HG02623 (cell line): ENCODE measurements around the gene TCAF1.
A peak's percentile ranks its signal among the peaks of the same experiment; 100 is the strongest.
"Not testable (repeated sequence)": the region's sequence is repeated elsewhere in the genome, so short reads cannot be mapped to it uniquely, and the experiment has no call there.

ENCODE experiments used
- ATAC-seq: cut with Tn5 transposase; IDR thresholded peaks from one replicate; pipeline ENCODE4 v1.9.1; 2021; ENCODE audit warnings: moderate library complexity; ENCODE audit not compliant: unreplicated experiment

The TCAF1 gene

DNA sequence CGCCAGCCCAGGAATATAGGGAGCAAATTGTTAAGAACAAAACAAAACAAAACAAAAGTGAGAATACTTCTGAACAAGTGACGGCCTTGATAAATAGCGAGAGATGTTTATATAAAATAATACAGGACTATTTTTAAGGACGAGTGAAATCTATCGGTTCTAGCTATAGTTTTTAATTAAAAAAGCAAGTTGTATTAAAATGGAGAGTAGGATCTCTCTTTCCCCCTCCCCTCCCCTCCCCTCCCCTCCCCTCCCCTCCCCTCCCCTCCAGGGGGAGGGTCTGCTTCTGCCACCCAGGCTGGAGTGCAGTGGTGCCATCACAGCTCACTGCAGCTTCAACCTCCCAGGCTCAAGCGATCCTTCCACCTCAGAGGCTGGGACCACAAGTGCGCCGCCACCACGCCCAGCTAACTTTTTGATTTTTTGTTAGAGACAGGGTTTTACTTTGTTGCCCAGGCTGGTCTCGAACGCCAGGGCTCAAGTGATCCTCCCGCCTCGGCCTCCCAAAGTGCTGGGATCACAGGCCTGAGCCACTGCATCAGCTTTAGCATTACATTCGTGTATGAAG lies 440 bp upstream of the TCAF1 start:
- no peak for ATAC-seq

DNA sequence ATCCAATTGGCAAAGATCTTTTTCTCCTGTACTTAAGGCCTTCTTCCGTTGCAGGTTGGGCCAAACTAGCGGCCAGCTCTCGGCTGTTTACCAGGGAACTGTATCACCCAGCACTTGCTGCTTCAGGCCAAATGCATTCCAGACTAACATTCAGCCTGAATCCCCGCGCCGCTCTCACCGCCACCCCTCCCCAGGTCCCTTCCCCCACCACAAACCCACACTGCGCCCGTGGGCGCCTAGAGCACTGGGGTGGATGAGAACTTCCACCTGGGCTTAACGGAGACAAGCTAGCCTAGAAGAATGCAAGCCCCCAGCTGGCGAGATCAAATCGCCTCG lies 676 bp downstream of the TCAF1 start:
- ATAC-seq, result no peak

DNA sequence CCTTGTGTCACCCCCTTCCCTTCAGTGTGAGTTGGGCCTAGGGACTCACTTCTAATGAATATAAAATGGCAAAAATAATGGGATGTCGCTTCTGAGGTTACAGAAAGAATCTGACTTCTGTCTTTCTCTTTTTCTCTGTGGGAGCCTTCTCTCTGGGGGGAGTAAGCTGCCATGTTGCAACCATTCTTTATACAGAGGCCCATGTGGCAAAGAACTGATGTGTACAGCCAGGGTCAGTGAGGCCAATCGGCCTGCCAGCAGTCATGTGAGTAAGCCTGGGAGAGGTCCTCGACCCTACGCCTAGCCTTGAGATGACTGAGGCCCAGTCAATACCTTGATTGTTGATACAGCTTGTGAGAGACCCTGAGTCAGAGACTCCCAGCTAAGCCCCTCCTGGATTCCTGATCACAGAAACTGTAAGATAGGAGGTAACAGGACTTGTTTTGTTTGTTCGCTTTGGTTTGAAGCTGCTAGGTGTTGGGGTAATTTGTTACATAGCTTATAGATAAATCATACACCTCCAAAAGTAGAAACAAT lies 1.7 kb downstream of the TCAF1 start:
- no peak for ATAC-seq

DNA sequence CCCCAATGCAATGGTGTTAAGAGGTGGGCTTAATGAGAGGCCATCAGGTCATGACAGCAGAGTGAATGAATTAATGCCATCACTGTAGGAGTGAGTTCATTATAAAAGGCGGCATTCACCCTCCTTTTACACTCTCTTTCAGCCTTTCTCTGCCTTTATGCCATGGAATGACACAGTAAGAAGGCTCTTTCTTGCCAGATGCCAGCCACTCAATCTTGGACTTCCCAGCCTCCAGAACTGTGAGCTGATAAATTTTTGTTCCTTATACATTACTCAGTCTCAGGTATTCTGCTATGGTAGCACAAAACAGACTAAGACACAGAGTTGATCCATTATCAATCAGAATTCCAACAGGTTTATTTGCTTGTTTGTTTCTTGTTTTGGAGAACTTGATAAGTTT lies 3.2 kb downstream of the TCAF1 start:
- ATAC-seq, result no peak

DNA sequence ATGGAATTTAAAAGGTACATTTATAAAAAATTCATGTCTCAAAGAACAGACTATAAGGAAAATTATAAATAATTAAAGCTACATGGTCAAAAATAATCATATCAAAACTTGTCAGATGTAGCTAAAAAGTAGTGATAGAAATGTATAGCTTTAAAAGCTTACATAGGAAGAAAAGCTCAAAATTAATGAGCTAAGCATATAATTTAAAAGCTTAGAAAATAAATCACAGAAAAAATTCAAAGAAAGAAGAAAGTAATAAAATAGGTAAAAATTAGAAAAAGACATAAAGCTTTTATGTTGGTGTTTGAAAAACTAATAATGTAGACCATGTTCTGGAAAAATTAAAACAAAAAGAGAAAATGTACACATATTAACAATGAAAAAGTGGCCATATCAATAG lies 5.3 kb downstream of the TCAF1 start:
- no peak for ATAC-seq

DNA sequence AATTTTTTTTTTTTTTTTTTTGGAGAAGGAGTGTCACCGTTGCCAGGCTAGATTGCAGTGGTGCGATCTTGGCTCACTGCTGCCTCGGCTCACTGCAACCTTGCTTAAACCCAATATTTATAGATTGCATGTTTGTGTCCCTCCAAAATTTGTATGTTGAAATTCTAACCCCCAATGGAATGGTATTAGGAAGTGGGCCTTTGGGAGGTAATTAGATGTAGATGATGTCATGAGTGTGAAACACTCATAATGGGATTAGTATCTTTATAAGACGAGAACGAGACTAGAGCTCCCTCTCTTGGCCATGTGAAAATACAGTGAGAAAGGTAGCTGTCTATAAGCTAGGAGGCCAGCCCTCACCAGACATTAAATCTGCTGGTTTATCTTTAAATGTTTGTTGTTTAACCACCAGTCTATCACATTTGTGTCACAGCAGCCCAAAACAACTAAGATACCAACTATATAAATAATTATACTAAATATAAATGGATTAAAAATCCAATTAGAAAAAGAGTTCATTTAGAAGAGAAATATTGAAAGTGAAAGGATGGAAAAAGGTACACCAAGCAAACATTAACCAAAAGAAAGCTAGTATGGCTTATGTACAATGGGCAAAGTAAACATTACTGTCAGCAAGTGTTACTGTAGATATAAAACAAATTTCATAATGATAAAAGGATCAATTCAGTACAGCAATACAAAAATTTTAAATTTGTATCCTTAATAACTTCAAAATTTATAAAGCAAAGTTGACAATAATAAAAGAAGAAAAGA lies 9.3 kb downstream of the TCAF1 start:
- peak; percentile 100 for ATAC-seq

DNA sequence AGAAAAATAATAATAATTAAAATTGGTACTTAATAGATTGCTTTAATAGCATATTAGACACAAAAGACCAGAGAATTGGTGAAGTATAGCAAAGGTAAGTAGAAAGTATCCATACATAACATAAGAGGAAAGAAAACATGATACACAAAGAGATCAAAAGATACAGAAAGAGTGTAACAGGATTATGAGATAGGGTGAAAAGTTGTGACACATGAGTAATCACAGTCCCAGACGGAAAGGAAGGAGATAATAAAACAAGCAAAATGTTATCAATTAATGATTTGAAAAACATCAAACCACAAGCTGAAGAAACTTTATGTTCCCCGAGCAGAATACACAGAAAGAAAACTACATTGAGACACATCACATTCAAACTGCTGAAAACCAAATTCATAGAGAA lies 10.5 kb downstream of the TCAF1 start:
- ATAC-seq, result no peak

DNA sequence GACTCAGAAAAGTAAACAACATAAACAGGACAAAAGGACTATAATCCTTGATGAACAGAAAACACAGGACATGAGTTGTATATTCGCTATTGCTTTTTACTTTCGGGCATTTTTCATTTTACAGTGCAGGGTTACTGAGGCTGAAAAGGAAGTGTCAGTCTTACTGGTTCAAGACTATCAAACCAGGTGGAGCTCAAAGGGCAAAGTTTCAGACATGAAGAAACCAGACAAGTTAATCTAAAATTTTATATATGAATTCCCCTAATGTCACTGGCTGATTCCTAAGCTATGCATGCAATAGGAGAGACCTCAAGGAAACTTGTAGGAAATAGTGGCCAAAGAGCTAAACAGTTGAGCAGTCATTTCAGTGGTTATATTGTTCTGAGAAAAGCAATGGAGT lies 11.4 kb downstream of the TCAF1 start:
- ATAC-seq, result no peak

DNA sequence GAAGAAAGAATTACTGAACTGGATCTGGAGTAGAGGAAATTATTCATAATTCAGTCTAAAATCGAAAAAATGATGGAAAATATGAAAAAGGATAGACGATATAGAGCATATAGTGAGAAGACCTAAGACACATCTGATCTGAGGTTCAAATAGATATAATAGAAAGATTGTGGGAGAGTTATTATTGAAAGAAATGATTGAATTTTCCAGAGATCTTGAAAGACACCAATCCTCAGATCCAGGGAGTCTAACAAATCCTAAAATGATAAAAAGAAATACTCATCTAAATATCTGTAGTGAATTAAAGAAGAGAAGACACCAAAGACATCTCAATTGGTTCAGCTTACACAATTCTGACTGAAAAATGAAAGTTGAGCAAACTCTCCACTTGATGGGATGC lies 12.9 kb downstream of the TCAF1 start:
- no peak for ATAC-seq

DNA sequence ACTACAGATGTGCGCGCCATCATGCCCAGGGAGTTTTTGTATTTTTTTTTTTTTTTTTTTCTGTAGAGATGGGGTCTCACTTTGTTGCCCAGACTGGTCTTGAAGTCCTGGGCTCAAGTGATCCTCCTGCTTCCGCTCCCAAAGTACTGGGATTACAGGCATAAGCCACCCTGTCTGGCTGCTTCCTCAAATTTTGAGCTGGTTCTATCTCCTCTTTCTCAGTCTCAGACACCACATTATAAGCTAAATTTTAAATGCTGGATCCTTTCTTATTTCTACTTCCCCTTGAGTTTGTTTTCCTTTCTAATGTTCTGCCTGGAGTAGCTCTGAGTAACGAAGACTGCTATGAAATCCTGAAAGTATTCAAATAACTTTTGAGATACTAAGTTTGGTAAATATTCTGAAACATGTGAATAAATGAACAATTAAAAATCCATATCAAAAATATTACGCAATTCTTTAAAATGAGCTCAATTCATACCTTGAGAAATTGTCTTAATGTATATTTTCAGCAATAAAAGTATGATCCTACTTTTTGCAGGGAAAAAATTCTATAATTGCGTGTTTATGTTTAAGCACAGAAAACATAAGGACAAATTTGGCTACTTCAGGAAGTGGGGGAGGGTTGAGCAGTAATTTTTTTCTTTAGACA lies 15.0 kb downstream of the TCAF1 start:
- no peak for ATAC-seq

DNA sequence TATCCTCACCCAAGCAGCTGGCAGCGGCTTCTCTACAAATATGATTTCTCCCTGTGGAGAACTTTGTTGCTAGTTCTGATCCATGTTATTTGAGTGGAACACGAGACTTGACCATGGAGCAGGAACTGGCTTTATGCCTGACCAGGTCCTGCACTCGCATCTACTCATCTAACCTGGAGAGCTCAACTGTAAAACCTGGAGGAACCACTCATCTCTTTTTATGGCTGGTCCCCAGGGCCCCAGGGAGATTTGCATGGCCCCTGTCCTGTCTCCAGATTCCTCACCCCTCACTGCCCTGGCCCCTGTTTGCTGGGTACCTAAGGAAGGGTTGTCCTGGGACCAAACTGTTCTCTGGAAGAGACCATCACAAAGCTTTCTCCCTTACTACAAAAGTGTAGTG lies 16.0 kb downstream of the TCAF1 start:
- no peak for ATAC-seq

DNA sequence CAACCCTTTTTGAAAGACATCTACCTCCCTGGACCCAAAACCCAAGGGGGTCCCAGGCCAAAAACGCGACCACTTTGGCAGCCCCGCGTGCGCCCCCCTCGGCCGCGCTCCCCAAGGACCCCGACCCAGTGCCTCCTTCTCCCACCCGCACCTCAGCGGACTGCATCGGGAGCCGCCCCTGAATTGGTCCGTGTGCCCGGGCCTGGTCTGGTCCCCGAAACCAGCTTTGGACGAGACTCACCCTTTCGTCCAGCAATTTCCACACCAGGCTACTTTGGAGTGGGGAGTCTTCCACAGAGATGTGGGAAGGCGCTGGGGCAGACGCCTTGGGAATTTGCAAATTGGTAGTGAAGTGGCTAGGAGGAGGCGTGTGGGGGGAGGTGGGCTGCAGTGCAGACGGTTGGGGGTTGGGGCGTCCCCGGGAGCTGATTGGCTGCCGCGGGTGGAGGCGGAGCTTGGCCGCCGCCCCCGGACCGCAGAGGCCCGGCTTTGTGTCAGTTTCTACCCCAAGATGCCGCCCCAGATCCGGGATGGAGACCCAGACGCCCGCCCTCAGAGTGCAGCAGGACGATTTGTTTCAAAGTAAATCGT lies 16.9 kb downstream of the TCAF1 start:
- peak; percentile 92 for ATAC-seq

DNA sequence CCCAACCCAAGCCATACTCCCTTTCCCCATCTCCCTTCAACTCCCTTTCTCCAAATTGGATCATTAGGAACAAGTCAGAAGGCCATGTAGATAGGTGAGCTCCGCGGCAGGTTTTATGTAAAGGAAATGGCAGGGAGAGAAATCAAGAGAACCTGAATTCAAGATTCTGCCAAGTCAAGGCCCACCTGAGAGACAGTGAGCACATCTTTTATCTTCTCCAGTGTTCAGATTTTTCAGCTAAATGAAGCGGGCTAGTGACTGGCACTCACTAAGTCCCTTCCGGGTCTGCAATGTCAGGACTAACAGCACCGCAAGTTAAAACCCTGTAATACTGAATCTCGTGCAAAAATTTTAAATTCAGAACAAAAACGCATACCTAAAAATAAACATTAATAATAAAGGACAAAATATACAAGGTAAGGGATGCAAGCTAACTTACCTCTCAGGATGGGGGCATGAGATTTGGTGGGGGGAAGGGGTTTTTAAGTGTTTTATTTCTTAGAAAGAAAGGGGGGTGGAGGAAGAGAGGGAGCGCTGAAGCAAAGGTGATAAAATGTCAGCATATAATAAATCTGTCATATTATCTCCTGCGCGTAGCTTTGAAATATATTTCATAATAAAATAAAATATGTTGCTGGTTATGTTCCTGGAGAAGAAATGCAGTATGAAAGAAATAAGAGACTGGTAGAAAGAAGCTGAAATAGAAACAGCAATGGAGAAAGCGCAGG lies 17.6 kb downstream of the TCAF1 start:
- ATAC-seq, result no peak

DNA sequence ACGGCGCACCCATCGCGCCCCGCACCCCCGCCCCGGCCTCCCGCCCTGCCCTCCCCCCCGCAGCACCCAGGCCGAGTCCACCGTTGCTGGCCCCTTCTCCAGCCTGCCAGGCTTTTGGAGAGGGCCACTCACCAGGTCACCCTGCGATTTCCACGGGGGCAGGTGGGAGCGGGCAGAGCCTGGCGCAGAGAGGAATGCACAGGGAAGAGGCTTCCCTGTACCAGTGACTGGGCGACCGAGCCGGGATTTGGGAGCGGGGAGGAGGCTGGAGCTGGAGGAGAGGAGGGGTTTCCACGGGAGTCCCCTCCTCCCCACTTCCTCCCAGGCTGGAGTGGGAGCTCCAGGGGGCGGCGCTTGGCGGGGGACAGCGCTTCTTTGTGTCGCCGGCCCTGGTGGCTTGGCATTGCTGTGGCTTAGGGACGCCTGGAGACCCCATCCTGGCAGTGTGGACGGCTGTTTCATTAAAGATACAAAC lies 19.3 kb downstream of the TCAF1 start:
- ATAC-seq, result no peak

DNA sequence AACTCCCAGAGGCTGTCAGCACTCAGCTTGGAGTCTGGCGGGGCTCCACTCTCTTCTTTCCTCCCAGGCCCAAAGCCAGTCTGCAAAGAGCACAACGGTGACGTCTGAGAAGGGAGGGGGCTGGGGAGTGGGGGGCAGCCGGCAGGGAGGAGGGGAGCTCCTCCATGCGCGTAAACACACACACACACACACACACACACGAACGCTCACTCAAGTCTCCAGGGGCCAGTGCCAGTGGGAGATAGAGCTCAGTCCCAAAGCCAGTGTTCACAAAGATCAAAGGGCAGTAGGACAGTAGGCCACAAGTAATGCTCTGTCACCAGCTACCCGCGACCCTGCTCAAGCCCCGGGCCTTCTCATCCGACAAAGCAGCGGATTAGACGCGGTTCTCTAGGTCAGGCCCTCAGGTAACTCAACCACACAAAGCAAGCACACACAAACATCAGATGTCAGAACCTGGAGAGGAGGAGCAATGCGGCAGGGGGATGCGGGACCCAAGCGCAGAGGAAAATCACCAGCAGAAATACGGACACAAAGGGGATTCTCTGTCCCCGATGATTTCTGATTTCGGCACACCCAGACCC lies 19.9 kb downstream of the TCAF1 start:
- no peak for ATAC-seq

DNA sequence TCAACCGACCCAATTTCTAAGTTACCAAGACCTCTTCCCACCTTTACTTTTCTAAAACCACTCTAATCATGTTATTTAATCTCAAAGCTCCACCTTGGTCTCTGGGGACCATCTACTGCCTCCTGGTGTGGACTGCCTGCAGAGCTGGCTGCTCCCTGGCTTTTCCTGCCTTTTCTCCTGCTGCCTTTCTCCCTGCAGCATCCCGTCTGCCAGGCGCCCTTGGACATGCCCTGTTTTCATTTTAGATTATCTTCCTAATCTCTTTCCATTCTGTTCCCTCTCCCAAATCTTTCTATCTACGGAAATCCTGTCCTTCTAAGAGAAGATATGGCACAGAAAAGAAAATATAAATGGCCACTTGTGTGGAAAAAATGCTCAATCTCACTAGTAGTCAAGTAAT lies 23.1 kb downstream of the TCAF1 start:
- ATAC-seq, result no peak

DNA sequence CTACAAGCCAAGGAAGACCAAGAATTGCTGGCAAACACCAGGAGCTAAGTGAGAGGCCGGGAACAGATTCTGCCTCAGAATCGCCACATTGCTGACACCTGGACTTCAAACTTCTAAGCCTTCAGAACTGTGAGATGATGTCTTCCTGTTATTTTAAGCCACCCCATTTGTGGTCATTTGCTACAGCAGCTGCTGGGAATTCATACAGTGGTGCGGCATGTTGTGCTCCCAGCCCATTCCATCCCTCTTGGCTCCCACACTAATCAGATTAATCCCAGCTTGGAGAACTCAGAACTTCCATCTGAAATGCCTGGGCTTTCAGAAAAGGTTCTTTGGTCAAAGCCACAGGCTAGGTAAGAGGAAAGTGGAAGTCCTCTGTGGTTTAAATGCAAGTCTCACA lies 24.9 kb downstream of the TCAF1 start:
- no peak for ATAC-seq

DNA sequence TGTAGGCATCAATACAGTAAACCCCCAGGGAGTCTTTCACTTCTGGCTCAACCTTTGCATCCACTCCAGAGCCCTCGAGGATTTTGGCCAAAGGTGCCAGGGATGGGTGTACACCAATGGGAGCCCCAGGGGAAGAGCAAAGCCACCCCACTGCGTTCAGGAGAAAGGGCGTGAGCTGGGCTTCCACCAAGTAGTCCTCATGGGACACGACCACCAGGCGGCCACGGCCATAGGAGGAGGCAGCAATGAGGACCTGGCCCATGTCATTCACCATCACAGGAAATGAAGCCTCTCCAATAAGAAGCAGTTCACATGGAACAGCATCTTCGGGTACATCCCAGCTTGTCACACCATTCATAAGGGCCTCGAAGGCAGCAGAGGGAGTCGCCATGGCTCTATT lies 25.8 kb downstream of the TCAF1 start:
- no peak for ATAC-seq

DNA sequence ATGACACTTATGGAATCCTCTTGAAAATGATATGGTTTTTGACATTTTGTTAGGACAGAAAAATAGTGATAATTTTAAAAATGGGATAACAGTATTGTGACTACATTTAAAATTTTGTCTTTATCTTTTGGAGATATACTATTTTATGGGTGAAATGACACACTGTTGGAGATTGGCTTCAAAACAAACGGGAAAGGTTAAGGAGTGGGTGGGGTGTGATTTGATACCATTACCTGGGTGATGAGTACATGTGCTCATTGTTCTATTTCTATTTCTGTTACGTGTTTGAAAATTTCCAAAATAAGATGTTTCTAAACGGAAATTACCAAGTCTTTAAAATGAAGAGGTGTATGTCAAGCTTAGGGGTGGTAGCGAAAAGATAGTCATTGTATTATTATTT lies 28.7 kb downstream of the TCAF1 start:
- not testable (repeated sequence) for ATAC-seq

DNA sequence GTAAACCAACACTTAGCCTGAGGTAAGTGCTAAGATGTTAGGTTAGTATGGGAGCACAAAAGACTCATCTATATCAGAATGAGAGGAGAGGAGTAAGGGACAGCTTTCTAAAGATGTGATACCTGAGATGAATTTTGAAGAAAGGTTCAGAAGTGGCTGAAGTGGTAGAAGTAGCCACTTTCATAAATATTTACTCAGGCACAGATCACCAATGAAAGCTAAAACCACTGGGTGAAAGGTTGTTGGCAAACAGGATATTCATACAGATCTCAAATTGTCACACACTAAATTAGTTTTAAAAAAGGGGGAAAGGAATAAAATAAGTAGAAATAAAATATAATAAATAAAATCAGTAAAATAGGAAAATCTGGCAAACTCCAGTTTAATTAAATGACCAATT lies 30.4 kb downstream of the TCAF1 start:
- not testable (repeated sequence) for ATAC-seq

DNA sequence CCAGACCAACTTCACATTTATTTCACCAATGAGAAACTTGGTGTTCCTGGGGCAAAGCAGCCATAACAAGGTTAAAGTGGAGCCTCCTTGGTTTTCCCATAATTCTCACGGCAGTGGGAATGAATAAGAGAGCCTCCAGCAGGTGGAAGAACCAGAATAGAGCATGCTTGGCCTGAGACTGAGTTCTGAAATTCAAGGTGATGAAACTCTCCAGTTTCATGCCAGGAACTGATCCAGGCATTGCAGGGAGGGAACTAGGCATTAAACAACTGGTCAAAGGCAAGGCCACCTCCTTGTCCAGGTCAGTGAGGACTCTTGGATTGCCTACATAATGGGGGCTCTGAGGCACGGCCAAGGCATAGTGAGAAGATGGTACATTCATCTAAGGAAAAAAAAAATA lies 44.0 kb downstream of the TCAF1 start:
- not testable (repeated sequence) for ATAC-seq
